ENCODE data around the gene PTBP1.
"Not testable (repeated sequence)": the region's sequence is repeated elsewhere in the genome, so short reads cannot be mapped to it uniquely, and the experiment has no call there.

PTBP1 gene

DNA sequence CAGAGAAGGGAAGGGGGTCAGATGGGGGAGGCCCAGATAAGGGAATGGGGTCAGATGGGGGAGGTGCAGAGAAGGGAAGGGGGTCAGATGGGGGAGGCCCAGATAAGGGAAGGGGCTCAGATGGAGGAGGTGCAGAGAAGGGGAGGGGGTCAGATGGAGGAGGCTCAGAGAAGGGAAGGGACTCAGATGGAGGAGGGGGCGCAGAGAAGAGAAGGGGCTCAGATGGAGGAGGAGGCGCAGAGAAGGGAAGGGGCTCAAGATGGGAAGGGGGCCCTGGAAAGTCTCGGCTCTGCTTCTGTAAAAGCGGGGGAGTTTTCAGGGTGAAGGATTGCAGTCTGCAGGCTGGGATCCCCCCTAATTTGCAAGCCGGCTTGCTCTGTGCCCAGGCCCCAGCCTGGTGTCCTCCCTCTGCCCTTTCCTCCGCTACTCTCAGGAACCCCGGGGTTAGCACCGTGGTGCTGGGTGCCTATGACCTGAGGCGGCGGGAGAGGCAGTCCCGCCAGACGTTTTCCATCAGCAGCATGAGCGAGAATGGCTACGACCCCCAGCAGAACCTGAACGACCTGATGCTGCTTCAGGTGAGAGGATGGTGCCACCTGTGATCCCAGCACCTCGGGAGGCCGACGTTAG lies 32.0 kb downstream of the PTBP1 start:
- no peak for DNase-seq (ENCODE audit: low spot score)

DNA sequence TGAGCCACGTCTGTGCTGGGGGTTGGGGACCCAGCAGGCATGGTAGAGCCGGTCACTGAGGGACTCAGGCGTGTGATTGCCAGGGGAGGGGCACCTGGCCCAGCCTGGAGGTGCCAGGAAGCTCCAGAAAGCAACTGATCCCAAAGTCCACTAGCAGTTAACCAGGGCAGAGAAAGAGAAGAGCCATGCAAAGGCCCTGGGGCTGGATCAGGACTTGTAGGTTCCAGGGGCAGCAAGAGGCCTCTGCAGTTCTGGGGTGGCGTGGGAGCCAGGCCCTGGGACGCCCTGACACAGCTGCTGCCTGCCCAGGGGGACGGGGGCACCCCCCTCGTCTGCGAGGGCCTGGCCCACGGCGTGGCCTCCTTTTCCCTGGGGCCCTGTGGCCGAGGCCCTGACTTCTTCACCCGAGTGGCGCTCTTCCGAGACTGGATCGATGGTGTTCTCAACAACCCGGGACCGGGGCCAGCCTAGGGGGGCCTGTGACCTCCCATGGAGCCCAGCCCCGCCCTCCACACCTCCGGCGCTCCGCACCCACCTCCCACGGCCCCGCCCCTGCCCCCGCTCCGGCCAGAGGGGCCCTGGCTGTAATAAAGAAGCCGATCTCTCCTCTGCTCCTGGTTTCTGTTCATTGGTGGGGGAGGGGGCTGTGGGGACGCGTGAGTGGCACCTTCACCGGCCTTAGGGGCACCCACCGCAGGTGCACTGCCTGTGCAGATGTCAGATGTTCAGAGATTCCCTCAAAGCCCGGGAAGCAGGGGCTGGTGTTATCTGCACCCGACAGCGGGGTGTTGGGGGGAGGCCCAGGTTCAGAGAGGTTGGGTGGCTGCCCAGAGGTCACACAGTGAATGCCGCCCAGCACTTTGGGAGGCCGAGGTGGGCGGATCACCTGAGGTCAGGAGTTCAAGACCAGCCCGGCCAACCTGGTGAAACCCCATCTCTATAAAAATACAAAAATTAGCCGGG lies 34.4 kb downstream of the PTBP1 start:
- DNase-seq (ENCODE audit: low spot score): no peak

DNA sequence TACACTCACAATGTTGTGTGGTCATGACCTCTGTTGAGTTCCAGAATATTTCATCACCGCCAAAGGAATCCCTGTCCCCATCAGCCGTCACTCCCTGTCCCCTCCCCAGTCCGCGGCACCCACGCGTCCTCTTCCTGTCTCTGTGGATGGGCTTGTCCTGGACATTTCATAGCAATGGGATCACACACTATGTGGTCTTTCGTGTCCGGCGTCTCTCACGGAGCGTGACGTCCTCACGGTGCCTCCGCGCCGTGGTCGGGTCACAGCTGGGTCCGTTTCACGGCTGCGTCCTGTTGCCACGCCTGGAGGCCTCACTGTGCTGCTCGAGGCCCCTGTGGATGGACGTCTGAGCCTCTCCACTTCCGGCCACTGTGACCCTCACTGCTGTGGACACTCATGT lies 37.0 kb downstream of the PTBP1 start:
- DNase-seq (ENCODE audit: low spot score): no peak

DNA sequence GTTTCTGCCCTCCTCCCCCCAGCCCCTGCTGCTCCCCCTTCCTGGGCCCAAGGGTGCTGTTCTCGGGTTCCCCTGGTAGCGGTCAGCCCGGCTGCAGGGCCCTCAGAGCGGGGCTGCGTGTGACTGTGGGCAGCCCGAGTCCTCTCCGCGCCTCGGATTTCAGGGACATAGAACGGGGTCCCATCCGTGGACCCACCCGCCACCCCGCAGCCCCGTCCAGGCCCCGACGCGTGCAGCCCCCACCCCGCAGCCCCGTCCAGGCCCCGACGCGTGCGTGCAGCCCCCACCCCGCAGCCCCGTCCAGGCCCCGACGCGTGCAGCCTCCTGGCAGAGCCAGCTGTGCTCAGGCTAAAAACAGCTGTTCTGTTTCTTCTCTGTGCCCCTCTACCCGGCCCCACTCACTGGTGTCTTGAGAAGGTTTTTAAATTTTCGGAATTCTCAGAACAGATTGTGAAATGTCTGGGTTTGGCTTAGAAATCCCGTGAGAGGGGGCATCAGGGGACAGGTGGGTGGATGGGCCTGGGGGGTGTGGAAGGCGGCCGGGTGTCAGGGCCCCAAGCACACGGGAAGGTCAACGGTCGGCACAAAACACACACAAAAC lies 38.1 kb downstream of the PTBP1 start:
- no peak for DNase-seq (ENCODE audit: low spot score)

DNA sequence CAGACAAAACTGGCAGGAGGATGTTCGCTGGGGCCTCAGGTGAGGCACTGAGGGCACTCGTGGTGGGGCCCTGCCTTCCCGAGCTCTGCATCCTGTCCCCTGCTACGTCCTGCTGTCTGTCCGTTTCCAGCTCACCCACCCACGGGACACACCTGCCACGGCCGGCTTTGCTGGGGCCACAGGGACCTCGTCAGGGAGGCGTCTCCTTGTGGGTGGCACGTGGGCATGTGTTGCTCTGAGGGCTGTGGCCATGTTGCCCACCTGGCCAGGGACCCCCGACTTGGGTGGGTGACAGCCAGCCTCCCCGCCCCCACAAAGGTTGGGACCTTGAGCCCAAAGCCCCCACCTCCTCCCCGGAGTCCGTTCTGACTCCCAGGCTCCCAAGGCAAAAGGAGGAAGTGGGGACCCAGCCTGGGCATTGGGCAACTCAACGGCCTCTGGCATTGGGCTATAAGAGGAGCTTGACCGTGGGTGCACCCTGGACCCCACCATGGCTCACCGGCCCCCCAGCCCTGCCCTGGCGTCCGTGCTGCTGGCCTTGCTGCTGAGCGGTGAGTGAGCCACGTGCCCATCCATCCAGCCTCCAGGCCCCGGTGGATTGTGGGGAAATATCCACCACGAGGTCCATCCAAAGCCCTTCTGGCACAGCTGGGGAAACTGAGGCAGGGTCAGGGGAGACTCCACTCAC lies 43.4 kb downstream of the PTBP1 start, which contains the start of gene PRTN3:
Gene PRTN3, plus strand, starts transcription at position 481 of the 688 bp plus-strand sequence. Its CDS starts 10 bp downstream, at position 491.
- DNase-seq (ENCODE audit: low spot score): no peak

DNA sequence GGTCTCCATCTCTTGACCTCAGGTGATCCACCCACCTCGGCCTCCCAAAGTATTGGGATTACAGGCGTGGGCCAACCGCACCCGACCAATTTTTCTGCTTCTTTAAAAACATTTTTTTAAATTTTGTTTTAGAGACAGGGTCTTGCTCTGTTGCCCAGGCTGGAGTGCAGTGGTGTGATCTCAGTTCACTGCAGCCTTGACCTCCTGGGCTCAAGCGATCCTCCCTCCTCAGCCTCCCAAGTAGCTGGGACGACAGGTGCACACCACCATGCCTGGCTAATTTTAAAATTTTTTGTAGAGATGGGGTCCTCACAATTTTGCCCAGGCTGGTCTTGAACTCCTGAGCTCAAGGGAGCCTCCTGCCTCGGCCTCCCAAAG lies 45.5 kb downstream of the PTBP1 start:
- DNase-seq (ENCODE audit: low spot score): not testable (repeated sequence)

DNA sequence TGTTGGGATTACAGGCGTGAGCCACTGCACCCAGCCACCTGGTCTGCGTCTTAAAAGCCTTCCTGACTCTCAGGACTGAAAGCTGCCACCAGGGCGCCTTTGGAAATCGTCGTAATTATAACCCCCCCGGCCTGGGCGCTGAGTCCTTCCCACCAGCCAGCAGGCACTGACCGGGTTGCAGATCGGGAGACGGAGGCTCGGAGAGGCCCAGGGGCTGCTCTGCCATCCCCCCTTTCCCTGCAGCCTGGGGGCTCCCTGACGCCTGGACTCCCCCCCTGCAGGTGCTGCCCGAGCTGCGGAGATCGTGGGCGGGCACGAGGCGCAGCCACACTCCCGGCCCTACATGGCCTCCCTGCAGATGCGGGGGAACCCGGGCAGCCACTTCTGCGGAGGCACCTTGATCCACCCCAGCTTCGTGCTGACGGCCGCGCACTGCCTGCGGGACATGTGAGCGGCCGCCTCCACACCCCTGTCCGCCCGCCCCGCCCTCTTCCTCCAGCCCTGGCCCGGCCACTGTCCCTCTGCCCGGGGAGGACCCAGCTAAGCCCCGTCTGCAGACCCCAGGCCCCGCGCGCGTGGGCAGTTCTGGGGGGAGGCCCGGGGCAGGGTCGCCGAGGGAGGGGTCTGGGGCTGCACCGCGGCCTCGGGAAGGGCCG lies 46.1 kb downstream of the PTBP1 start:
- no peak for DNase-seq (ENCODE audit: low spot score)

DNA sequence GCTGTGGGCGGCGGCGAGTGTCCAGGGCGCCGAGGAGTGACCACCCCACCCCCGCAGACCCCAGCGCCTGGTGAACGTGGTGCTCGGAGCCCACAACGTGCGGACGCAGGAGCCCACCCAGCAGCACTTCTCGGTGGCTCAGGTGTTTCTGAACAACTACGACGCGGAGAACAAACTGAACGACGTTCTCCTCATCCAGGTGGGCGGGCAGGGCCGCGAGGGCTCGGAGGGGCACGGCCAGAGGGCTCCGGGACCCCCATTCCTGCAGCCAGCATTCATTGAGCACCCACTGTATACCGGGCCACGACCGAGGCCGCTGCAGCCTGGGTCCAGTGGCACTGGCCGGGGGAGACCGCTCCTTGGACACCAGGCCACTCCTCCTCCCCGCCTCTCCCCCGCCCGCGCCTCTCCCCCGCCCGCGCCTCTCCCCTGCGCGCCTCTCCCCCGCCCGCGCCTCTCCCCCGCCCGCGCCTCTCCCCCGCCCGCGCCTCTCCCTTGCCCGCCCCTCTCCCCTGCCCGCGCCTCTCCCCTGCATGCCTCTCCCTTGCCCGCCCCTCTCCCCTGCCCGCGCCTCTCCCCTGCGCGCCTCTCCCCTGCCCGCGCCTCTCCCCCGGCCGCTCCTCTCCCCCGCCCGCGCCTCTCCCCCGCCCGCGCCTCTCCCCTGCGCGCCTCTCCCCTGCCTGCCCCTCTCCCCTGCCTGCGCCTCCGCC lies 46.7 kb downstream of the PTBP1 start:
- DNase-seq (ENCODE audit: low spot score): no peak

DNA sequence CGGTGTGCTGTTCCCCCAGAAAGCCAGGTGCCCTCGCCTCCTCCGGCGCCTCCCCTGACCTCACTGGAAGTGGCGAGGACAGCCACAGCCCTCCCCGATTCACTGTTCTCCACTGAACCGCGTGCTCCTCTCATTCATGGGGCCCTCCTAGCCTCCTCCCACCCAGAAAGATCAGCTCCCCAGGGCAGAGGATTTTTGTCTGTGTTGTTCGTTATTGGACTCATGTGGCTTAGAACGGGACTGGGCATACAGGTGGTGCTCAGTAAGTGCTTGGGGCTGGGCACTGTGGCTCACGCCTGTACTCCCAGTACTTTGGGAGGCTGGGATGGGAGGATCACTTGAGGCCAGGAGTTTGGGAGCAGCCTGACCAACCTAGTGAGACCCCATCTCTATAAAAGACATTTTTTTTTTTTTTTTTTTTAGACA lies 47.3 kb downstream of the PTBP1 start:
- DNase-seq (ENCODE audit: low spot score): no peak

DNA sequence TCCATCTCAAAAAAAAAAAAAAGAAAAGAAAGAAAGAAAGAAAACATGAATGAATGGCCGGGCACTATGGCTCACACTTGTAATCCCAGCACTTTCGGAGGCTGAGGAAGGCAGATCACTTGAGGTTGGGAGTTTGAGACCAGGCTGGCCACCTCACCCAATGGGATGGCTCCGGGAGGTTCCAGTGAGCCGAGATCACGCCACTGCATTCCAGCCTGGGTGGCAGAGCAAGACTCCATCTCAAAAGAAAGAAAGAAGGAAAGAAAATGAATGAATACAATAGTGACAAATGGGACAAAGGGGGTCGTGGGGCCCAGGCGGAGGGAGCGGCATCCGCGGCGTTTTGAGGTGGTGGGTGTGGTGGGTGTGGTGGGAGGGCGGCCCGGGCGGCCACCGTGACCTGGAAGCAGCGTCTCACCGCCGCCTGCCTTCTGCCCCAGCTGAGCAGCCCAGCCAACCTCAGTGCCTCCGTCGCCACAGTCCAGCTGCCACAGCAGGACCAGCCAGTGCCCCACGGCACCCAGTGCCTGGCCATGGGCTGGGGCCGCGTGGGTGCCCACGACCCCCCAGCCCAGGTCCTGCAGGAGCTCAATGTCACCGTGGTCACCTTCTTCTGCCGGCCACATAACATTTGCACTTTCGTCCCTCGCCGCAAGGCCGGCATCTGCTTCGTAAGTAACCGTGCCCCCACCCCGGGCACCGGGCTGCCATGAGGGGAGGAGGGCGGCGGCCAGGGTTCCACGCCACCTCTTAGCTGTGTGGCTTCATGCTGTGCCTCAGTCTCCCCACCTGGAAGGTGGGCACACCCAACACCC lies 48.7 kb downstream of the PTBP1 start:
- DNase-seq (ENCODE audit: low spot score): no peak

DNA sequence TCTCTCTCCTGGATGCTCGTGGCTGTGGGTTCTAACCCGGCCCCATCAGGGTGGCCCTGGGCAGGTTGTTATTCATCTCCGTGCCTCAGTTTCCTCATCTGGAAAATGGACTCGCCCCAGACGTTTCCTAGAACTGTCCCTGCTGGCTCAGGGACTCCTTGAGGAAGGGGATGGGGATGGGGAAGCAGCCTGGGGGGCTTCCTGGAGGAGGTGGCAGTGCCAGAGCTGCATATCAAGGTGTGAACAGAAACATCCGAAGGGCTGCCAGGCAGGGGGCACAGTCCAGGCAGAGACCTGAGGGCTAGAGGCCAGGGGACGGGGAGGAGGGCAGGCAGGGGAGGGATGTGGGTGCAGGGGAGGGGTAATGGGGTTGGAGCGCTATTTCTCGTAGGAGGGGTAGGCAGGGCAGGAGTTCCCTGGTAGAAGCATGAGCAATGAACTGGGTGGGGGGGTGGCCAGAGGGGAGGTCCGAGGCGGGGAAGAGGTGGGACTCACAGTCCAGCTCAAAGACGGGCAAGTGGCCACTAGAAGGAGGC lies 51.2 kb downstream of the PTBP1 start:
- no peak for DNase-seq (ENCODE audit: low spot score)

DNA sequence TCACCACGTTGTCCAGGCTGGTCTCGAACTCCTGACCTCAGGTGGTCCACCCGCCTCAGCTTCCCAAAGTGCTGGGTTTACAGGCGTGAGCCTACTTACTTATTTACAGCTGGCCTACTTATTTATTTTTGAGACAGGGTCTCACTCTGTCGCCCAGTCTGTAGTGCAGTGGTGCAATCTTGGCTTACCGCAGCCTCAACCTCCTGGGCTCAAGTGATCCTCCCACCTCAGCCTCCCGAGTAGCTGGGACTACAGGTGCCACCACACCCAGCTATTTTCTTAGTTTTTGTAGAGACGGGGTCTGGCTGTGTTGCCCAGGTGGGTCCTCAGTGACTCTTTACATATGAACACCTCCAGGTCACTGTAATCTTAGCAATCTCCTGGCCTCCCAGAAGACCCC lies 51.9 kb downstream of the PTBP1 start:
- DNase-seq (ENCODE audit: low spot score): not testable (repeated sequence)

DNA sequence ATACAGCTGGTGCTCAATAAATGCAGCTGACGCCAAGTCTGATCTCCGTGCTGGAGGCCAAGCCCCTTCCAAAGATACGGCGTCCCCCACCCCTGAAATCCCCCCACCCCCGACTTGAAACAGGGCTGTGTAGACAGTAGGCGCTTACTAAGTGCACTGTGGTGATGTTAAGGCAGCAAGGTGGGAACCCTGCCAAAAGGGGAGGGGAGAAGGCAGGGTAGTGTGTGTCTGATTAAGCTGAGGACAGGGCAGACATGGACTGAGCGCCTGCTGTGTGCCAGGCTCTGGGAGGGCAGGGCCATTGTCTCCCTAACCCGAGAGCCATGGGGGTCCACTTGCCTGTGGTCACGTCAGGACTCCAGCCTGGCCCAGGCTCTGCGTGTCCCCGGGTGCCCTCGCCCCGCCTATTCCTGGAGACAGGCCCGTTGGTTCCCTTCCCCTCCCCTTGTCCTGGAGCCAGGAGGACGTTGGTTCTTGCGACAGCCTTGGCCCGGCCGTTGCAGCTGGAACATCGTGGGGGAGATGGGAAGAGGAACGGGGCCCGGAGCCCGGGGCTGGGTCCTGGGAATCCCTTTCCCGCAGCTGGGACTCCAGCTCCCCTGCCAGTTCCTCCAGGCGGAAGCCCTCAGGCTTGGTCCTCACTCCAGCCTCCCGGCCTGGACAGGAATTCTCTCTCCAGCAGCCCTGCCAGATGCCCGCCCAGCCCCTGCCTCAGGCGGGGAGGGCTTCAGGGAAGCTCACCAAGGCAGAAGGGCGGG lies 53.1 kb downstream of the PTBP1 start:
- DNase-seq (ENCODE audit: low spot score): peak; percentile 43

DNA sequence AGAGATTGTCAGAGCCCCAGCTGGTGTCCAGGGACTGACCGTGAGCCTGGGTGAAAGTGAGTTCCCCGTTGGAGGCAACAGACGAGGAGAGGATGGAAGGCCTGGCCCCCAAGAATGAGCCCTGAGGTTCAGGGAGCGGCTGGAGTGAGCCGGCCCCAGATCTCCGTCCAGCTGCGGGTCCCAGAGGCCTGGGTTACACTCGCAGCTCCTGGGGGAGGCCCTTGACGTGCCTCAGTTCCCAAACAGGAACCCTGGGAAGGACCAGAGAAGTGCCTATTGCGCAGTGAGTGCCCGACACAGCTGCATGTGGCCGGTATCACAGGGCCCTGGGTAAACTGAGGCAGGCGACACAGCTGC lies 53.7 kb downstream of the PTBP1 start:
- no peak for DNase-seq (ENCODE audit: low spot score)

DNA sequence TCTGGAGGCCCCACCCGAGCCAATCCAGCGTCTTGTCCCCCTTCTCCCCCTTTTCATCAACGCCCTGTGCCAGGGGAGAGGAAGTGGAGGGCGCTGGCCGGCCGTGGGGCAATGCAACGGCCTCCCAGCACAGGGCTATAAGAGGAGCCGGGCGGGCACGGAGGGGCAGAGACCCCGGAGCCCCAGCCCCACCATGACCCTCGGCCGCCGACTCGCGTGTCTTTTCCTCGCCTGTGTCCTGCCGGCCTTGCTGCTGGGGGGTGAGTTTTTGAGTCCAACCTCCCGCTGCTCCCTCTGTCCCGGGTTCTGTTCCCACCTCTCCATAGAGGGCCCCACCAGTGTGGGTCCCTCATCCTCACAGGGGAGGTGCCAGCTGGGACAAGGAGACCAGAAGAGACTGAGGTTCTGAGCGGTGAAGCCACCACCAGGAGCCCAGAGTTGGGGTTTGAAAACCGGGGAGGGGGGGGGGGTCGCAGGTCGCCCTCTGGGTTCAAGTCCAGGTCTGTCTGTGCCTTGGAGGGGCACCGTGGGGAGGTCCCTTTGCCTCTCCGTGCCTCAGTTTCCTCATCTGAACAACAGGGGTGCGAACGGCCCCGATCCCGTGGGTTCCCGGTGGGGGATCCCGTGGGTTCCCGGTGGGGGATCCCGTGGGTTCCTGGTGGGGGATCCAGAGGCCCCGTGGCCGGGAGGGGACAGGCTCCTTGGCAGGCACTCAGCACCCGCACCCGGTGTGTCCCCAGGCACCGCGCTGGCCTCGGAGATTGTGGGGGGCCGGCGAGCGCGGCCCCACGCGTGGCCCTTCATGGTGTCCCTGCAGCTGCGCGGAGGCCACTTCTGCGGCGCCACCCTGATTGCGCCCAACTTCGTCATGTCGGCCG lies 55.1 kb downstream of the PTBP1 start, which contains the start of gene ELANE:
Gene ELANE, plus strand, starts transcription at position 168 of the 878 bp plus-strand sequence. Its CDS starts 26 bp downstream, at position 194.
- no peak for DNase-seq (ENCODE audit: low spot score)

DNA sequence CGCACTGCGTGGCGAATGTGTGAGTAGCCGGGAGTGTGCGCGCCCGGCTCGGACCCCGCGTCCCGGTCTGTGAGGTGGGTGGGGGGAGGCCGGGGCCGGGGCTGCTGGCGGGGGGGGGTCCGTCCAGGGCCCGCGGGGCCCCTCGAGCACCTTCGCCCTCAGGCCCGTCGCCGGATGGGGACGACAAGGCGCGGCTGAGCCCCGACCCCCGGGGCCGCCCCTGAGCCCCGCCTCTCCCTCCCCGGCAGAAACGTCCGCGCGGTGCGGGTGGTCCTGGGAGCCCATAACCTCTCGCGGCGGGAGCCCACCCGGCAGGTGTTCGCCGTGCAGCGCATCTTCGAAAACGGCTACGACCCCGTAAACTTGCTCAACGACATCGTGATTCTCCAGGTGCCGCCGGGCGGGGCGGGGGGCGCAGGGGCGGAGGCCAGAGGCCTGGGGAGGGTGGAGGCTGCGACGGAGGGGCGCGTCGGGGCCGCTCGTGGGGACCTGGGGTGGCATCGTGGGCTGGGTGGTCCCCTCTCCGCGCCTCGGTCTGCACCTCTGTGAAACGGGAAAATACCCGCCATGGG lies 55.8 kb downstream of the PTBP1 start:
- no peak for DNase-seq (ENCODE audit: low spot score)

DNA sequence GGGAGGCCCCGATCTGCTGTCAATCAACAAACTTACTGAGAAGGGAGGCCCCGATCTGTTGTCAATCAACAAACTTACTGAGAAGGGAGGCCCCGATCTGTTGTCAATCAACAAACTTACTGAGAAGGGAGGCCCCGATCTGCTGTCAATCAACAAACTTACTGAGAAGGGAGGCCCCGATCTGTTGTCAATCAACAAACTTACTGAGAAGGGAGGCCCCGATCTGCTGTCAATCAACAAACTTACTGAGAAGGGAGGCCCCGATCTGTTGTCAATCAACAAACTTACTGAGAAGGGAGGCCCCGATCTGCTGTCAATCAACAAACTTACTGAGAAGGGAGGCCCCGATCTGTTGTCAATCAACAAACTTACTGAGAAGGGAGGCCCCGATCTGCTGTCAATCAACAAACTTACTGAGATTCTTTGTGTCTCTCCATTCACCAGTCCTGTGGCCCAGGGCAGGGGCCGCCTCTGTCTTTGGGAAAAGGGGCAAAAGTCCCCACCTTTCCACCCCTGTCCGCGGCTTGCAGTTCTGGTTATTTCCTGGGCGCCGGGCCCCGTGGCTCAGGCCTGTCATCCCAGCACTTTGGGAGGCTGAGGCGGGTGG lies 56.5 kb downstream of the PTBP1 start:
- not testable (repeated sequence) for DNase-seq (ENCODE audit: low spot score)
